ENCODE results near the gene CNIH4. TPM values are rescaled to one million over a fixed set of nuclear protein-coding genes. Genes with fewer than 3 reads are reported as not detected.
"Not testable (repeated sequence)": the region's sequence is repeated elsewhere in the genome, so short reads cannot be mapped to it uniquely, and the experiment has no call there.

CNIH4 gene
- polyA plus RNA-seq, 1 of the 3 experiments (the other 2 are of a cell fraction), result 37.7 TPM

- Histone ChIP-seq H3F3A (replicated peaks; ENCODE audit: insufficient read depth) (peaks cover 10% of the 10 kb centered on the region), H3K9me2 (no peaks in the 10 kb centered on the region), H2AFZ (ENCODE audit: low read depth) (no peak overlapping the region), H4K20me1 (ENCODE audit: insufficient read depth) (no peaks in the 10 kb centered on the region), H3K4me1 (ENCODE audit: control insufficient read depth in 1 of 2, insufficient read depth in 2 of 2, low read depth in 1 of 2, low read length in 1 of 2) (peaks cover 0 to 3% of the 10 kb centered on the region in 2 experiments; a peak in 3 of 4 replicates), H3K4me2 (no peak overlapping the region), H3K27ac (ENCODE audit: low read depth in 2 of 2, low read length in 1 of 2) (no peak overlapping the region), H3K36me3 (replicated peaks in 1 of 2; ENCODE audit: control insufficient read depth in 1 of 2, insufficient read depth in 2 of 2, low read length in 1 of 2) (no peaks in the 10 kb centered on the region), H3K79me2 (ENCODE audit: insufficient read depth) (no peaks in the 10 kb centered on the region), H3K4me3 (ENCODE audit: low read depth in 2 of 2, low read length in 1 of 2) (no peak overlapping the region), H3K9me3 (peaks cover 16% of the 10 kb centered on the region; the same call in 1 of the 2 replicates), H3K27me3 (ENCODE audit: insufficient read depth) (no peaks in the 10 kb centered on the region), H3K9ac (no peak overlapping the region)
- TF ChIP-seq RFX5 (IDR thresholded peaks at IDR 0.05; ENCODE audit: low read length) (no peak), CTCF (IDR thresholded peaks at IDR 0.05) (no peak), YY1 (IDR thresholded peaks at IDR 0.05; ENCODE audit: low read depth) (no peak), REST (IDR thresholded peaks at IDR 0.05; ENCODE audit: low read depth, low read length) (no peak), GABPA (IDR thresholded peaks at IDR 0.05; ENCODE audit: low read depth) (no peak), SMC3 (IDR thresholded peaks at IDR 0.05; ENCODE audit: low read depth, low read length) (no peak), ZBTB33 (IDR thresholded peaks at IDR 0.05; ENCODE audit: borderline replicate concordance, low read depth) (no peak), JUND (IDR thresholded peaks at IDR 0.05) (no peak), GATA2 (CRISPR knock-in tag; IDR thresholded peaks at IDR 0.05) (no peak), FOXJ3 (CRISPR knock-in tag; IDR thresholded peaks at IDR 0.05) (no peak)
- CTCF ChIA-PET, result no interaction called here
- WGBS (ENCODE audit: low lambda C conversion rate), result 64% methylated on average over 4 of the region's 4 CpGs
- POLR2A ChIA-PET, result no interaction called here
- no peak for DNase-seq
These were observed 17.1 kb upstream of the CNIH4 start for GRCh38 chr1:224339442-224340033.

GRCh38 chr1:224340453-224341384, 16.0 kb upstream of the CNIH4 start:
- H3K36me3 ChIP-seq (replicated peaks in 1 of 2; ENCODE audit: control insufficient read depth in 1 of 2, insufficient read depth in 2 of 2, low read length in 1 of 2); H3K9ac ChIP-seq; H3K9me2 ChIP-seq; POLR2A ChIA-PET; CTCF ChIA-PET; H3K79me2 ChIP-seq (ENCODE audit: insufficient read depth); H3K27ac ChIP-seq (ENCODE audit: low read depth in 2 of 2, low read length in 1 of 2); H3K4me1 ChIP-seq (ENCODE audit: control insufficient read depth in 1 of 2, insufficient read depth in 2 of 2, low read depth in 1 of 2, low read length in 1 of 2); H3F3A ChIP-seq (replicated peaks; ENCODE audit: insufficient read depth); H3K27me3 ChIP-seq (ENCODE audit: insufficient read depth); H4K20me1 ChIP-seq (ENCODE audit: insufficient read depth): not testable (repeated sequence)
- peak overlapping the region; percentile 94 for H2AFZ ChIP-seq (ENCODE audit: low read depth)
- 10% methylated on average over 30 of the region's 36 CpGs for WGBS (ENCODE audit: low lambda C conversion rate)
- H3K4me3 ChIP-seq (ENCODE audit: low read depth in 2 of 2, low read length in 1 of 2), result peak overlapping the region; percentile 49 to 63
- peak; percentile 67 for DNase-seq
- H3K4me2 ChIP-seq, result peak overlapping the region; percentile 67
- peaks cover 16% of the 10 kb centered on the region; the same call in 1 of the 2 replicates for H3K9me3 ChIP-seq
